ENCODE data around the gene RIBC1.
"Not testable (repeated sequence)": the region's sequence is repeated elsewhere in the genome, so short reads cannot be mapped to it uniquely, and the experiment has no call there.

The RIBC1 gene

GRCh38 chrX:53422861-53423306, at the start of gene RIBC1:
Gene RIBC1, plus strand, starts transcription at chrX:53422873. Its CDS starts 3,404 bp downstream, at chrX:53426277.
- DNase-seq, result no peak

- DNase-seq, result no peak
Measured at GRCh38 chrX:53373307-53373706, 49.4 kb upstream of the RIBC1 start.

DNA sequence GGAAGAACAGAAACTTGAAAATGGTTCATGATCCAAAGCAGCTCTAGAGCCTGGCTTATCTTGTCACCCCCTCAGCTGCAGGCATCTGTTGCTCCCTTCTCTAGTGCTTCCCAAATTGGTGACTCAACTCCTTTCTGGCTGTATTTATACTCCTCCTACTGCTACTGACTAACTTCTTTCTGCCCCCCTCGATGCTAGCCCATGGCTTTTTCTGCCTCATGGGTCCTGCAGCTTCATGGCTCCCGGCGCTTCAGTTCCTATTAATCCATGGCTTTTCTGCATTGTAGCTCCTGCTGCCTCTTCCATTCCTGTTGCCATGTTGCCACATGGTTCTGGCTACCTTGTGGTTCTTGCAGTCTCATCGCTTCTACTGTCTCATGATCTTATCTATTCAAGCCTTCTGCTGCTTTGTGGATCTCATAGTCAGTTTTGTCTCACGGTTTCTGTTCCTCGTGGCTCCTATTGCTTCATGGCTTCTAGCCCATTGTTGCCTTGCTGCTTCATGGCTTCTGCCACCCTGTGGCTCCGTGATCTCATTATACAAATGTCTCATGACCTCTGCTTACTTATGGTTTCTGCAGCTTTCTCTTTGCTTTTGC, 48.4 kb upstream of the RIBC1 start:
- DNase-seq, result no peak

- no peak for DNase-seq
Measured at GRCh38 chrX:53374923-53375322, 47.8 kb upstream of the RIBC1 start.

DNA sequence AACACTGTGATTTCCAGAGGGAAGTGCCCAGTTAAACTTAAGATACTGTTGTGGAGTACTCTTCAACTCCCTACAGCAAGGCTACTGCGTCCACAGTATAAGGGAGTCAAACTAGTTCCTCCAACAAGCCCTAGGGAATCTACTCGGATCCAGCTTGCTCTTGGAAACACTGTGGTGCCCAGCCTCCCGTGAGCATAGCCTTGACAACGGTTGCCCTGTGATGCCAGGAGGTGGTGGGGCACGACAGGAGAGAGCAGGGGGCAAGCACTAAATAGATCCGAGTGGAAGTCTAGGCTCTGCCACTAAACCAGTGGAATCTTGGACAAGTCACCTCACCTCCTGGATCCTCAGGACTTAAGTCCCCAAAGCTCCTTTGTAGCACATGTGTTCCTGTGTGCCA, 45.8 kb upstream of the RIBC1 start:
- no peak for DNase-seq

- no peak for DNase-seq
Measured at GRCh38 chrX:53377464-53377863, 45.2 kb upstream of the RIBC1 start.

DNA sequence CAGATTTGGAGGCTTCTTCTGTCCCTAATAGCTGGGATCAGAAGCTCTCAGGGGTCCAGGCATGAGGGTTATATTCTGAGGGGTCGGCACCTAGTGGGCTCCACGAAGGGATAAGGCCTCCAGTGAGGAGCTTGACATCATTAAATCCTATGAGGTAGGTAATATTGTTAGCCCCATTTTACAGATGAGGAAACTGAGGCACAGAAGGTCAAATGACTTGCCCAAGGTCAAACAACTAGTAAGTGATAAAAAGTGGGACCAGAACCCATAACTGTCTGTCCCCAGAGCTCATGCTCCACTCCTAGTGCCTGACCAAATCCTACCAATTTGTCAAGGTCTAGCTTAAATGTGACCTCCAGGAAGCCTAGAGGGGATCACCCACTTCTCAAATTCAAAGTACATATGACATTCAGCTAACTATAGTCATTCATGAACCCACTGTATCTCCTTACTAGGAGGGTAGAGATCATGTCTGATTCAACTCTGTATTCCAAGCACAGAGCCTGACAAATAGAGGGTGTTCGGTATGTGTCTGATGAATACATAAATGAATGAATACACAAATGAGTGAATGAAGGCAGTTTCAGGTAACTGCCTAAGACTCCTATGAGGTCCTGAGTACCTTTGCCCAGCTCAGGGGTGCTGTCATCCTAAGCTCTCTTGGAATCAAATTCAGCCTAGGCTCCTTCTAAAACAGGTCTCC, 43.5 kb upstream of the RIBC1 start:
- DNase-seq, result no peak

DNA sequence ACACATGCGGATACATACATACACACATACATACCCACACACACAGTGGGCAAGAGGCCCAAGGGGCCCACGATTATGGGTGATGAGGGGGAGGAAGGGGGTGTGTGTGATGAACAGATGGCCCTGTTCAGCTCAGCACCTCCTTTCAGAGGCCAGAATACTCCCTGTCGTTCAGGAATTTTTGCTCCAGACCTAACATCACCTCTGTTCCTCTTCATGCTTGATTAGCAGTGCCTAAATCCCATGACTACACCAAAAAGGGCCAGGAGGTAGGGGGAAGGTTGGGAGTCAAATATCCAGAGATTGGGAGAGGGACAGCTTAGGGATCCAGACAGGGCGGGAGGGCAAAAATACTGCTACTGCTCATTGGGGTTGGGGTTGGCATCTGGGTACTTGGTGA, 42.9 kb upstream of the RIBC1 start:
- no peak for DNase-seq

GRCh38 chrX:53383376-53384076, 39.1 kb upstream of the RIBC1 start:
- no peak for DNase-seq

- no peak for DNase-seq
Measured at GRCh38 chrX:53395605-53396298, 26.9 kb upstream of the RIBC1 start.

DNA sequence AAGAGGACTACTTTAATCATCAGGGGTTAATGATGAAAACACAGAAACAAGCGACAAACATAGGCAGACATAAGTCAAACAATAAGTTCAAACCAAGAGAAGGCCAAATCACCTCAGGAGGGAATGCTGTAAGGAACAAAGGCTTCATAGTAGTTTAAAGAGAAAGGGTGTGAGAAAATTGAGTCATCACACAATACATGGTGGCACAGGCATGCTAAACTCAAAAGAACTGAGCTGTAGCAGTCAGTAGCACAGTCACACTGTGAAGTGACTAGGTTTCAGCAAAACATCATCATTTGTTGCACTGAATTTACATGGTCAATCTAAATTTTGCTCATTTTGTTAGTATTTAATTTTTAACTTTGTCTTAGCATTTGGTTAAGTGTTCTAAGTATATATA, 24.5 kb upstream of the RIBC1 start:
- no peak for DNase-seq

GRCh38 chrX:53403535-53403934, 19.1 kb upstream of the RIBC1 start:
- no peak for DNase-seq

DNA sequence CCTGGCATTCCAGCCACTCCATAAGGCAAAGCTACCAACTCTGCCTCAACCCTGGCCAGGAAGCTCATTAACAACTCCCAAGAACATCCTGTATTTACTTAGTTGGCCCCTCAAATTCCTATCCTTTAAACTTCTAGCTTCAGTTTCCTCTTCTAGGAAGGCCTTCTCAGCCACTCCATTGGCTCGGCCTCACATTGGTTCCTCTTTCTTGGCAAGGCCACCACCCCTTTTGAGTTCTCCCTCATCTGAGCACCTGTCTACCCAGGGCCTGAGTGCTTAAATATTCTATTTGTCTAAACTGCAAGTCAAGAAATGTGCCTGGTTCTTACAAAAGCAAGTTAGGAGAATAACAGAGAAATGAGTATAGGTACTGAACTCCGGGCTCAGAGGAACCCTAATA, 10.2 kb upstream of the RIBC1 start:
- no peak for DNase-seq

DNA sequence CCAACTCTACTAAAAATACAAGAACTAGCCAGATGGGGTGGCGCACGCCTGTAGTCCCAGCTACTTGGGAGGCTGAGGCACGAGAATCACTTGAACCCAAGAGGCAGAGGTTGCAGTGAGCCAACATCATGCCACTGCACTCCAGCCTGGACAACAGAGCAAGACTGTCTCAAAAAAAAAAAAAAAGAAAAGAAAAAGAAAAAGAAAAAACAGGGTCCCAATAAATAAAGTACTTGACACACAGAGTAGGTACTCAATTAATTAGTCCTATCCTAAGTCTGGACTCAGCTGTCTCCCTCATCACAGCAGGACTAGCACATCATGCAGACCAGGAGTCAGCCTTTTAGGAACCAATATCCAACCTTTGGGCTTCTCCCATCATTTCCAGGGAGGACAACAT, 2.3 kb upstream of the RIBC1 start:
- not testable (repeated sequence) for DNase-seq

- DNase-seq, result no peak
Measured at GRCh38 chrX:53421125-53421524, 1.5 kb upstream of the RIBC1 start.

DNA sequence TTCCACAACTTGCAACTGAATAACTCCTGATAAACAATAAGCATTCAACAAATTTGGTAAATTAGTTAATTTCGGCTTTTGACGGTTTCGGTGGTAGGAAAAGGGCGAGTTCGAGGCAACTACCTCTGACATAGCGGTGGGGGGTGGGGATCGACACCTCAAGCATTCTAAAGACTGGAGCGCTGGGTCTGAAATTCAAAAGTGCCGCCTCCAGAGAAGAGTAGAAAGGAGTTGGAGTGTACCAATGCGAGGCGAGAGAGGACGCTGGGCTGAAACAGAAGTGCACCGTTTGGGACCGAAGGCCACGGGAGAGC, 944 bp upstream of the RIBC1 start:
- no peak for DNase-seq

DNA sequence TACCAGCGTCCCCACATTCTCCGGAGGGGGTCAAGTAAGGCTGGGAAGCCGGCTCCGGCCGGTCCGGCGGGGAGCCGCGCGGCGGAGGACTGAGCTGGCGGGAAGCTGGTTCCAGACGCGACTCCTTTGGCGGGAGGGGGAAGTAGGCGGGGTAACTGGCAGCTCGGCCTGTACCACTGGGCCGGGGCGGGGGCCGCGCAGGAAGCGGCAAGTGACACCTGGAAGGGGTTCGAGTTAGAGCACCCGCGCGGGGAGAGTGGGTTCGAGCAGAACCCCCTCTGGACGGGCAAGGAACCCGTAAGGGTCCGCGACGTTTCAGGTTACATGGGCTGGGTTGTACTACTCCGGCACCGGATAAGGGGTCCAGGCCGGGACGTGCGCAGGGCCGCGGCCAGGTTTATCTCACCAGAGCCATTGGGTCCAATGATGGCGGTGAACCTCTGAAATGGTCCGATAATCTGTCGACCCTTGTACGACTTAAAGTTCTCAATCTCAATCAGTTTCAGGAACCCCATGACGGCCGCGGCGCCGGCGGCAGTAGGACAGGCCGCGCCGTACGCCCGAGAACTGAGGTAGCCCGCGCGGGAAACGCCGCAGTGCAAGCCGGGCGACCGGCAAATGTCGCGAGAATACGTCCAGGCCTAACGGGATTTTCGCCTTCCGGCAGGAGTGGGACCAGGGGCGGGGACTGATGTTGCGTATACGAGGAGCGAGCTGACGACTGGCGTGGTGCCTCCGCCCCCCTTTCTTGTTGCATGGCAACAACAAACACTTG, 400 bp upstream of the RIBC1 start, which contains the start of gene SMC1A:
Gene SMC1A, minus strand, starts transcription at position 569 of the 775 bp plus-strand sequence. Its CDS starts 54 bp downstream, at position 515.
- DNase-seq, result peak; percentile 93

- DNase-seq, result no peak
Measured at GRCh38 chrX:53429755-53430154, 7.1 kb downstream of the RIBC1 start.

- DNase-seq, result no peak
Measured at GRCh38 chrX:53430231-53430630, 7.6 kb downstream of the RIBC1 start.

DNA sequence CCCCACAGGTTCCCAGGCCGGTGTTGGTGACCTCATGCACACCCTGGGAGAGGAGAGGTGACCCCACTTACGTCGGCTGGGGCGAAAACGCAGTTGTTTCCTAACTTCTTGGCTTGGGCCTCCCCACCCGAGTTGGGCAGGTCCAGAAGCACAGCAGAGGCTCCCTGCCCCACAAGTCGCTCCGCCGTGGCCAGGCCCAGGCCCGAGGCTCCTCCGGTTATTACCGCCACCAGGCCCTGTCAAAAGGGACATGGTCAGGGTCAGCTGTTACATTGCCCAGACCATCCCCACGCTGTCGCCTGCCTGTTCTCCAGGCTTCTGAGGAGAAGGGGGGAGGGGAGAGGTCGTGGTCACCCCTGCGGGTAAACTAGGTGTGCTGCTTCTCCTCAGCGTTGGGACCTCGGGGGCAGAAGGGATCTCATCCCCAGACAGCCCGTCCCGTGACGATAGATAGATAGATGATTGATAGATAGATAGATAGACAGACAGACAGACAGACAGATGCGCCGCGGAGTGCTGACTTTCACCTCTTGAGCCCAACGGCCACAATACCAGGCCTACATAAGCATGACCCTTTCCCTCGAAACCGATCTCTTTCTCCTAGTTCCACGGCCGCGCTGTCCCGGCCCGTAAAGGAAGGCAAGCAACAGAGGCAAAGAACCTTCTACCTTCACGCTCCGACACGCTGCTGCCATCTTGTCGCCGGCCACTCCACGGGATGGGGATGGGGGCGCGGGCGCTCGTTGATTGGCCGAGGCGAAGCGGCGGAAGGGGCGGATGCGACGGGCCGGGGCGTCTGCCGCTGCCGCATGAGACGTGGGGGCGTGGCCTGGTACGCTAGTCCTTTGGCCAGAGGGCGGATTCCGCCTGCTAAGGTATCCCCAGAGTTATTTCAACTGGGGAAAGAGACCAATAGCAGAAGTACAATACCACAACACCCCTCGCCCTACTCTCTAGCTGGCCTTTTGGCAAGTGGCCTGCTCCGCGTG, 11.3 kb downstream of the RIBC1 start, which contains the start of gene HSD17B10:
Gene HSD17B10, minus strand, starts transcription at position 720 of the 989 bp plus-strand sequence. Its CDS starts 25 bp downstream, at position 695.
- peak; percentile 89 for DNase-seq

- peak; percentile 61 for DNase-seq
Measured at GRCh38 chrX:53435997-53436396, 13.3 kb downstream of the RIBC1 start.

Data from activated naive CD4-positive, alpha-beta T cell treated with anti-CD3 and anti-CD28 coated beads, Interleukin-2, amount 50 U/mL, for 16 hours (primary cell).